ENCODE results near the gene VAC14. TPM values are rescaled to one million over a fixed set of nuclear protein-coding genes. Genes with fewer than 3 reads are reported as not detected.

Gene VAC14
- total RNA-seq, 2 experiments from 2014 or later = 23.0 to 23.6 TPM

DNA sequence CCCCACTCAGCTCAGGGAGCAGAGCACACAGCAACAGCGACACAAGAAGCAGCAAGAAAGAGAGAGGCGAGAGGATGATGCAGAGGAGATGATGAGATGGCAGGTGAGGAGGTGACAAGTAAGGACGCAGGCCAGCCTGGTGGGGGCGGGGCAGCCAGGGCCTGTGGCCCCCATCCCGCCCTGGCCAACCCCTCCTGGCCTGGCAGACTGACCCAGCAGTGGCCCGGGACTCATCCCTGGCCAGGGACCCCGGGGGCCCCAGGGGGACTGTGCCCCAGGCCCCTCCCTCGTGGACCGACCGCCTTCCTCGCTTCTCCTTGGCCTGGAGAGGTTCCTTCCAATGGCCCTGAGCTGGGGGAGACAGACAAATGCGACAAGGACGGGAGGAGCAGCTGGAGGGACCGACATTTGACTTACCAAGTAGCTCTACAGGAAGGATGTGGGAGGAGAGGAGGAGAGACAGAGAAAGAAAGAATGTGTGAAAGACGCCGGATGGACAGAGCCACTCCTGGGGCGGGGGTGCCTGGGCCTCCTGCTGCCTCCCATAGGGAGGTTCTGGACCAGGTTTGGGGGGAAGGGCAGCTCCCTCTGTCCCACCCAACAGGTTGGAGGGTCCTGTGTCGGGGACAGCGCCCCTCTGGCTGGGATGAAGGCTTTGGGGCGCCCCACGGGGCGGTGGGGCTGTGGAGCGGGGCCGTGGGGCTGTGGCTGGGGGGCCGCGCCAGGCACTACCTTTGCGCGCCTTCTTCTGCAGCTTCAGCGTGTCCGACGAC lies 121.9 kb downstream of the VAC14 start:
- Mint-ChIP-seq H3K4me1 (ENCODE audit: low read depth) (no peaks in the 10 kb centered on the region), H3K27me3 (no peaks in the 10 kb centered on the region), H3K27ac (no peak overlapping the region), H3K4me3 (no peak overlapping the region), H3K9me3 (no peaks in the 10 kb centered on the region), H3K36me3 (ENCODE audit: low read depth) (no peaks in the 10 kb centered on the region)
- TF ChIP-seq, protein P1, sequence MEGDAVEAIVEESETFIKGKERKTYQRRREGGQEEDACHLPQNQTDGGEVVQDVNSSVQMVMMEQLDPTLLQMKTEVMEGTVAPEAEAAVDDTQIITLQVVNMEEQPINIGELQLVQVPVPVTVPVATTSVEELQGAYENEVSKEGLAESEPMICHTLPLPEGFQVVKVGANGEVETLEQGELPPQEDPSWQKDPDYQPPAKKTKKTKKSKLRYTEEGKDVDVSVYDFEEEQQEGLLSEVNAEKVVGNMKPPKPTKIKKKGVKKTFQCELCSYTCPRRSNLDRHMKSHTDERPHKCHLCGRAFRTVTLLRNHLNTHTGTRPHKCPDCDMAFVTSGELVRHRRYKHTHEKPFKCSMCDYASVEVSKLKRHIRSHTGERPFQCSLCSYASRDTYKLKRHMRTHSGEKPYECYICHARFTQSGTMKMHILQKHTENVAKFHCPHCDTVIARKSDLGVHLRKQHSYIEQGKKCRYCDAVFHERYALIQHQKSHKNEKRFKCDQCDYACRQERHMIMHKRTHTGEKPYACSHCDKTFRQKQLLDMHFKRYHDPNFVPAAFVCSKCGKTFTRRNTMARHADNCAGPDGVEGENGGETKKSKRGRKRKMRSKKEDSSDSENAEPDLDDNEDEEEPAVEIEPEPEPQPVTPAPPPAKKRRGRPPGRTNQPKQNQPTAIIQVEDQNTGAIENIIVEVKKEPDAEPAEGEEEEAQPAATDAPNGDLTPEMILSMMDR (IDR thresholded peaks at IDR 0.05) = no peak
- Histone ChIP-seq H3K4me3 (ENCODE audit: low read length) (no peak overlapping the region), H3K4me1 (ENCODE audit: insufficient read depth, low read length) (no peaks in the 10 kb centered on the region), H3K27ac (ENCODE audit: low read depth in 1 of 2, low read length in 2 of 2) (no peak overlapping the region), H3K36me3 (ENCODE audit: insufficient read depth, low read length) (no peaks in the 10 kb centered on the region), H3K9me3 (ENCODE audit: control insufficient read depth in 1 of 2, insufficient read depth in 1 of 2, low read length in 2 of 2) (peaks cover 0 to 9% of the 10 kb centered on the region in 2 experiments), H3K27me3 (ENCODE audit: control insufficient read depth in 1 of 2, insufficient read depth in 2 of 2, low read length in 2 of 2) (peaks cover 8 to 20% of the 10 kb centered on the region in 2 experiments)
- CTCF ChIA-PET = no interaction called here
- intact Hi-C loops (cut with DNase I, micrococcal nuclease) = no loop called here
- ATAC-seq (ENCODE audit: poor library complexity) (no peak), DNase-seq (peak in 1 of 14 experiments; percentile 6)
- POLR2A ChIA-PET = interaction anchor here (1.5 kb wide), 1 partner anchor 92 kb away, joined by 3 read pairs; no protein-coding TSS in a partner anchor

- H3K9me3 Mint-ChIP-seq = no peaks in the 10 kb centered on the region
- intact Hi-C loops (cut with DNase I, micrococcal nuclease) = no loop called here
- CTCF ChIA-PET = no interaction called here
- H3K9me3 ChIP-seq (ENCODE audit: control insufficient read depth in 1 of 2, insufficient read depth in 1 of 2, low read length in 2 of 2) = peaks cover 0 to 9% of the 10 kb centered on the region in 2 experiments
- POLR2A ChIA-PET = interaction anchor here (1.5 kb wide), 1 partner anchor 93 kb away, joined by 3 read pairs; no protein-coding TSS in a partner anchor
- peak in 1 of 14 experiments; percentile 3 for DNase-seq
- H3K36me3 ChIP-seq (ENCODE audit: insufficient read depth, low read length) = no peaks in the 10 kb centered on the region
- H3K27ac ChIP-seq (ENCODE audit: low read depth in 1 of 2, low read length in 2 of 2) = no peak overlapping the region
- no peaks in the 10 kb centered on the region for H3K27me3 Mint-ChIP-seq
- no peak for ATAC-seq (ENCODE audit: poor library complexity)
- no peak overlapping the region for H3K27ac Mint-ChIP-seq
- no peak overlapping the region for H3K4me3 ChIP-seq (ENCODE audit: low read length)
- no peak overlapping the region for H3K4me3 Mint-ChIP-seq
- no peaks in the 10 kb centered on the region for H3K36me3 Mint-ChIP-seq (ENCODE audit: low read depth)
- no peaks in the 10 kb centered on the region for H3K4me1 ChIP-seq (ENCODE audit: insufficient read depth, low read length)
- H3K4me1 Mint-ChIP-seq (ENCODE audit: low read depth) = no peaks in the 10 kb centered on the region
- peaks cover 1 to 12% of the 10 kb centered on the region in 2 experiments for H3K27me3 ChIP-seq (ENCODE audit: control insufficient read depth in 1 of 2, insufficient read depth in 2 of 2, low read length in 2 of 2)
- TF ChIP-seq, protein P1 (IDR thresholded peaks at IDR 0.05) = no peak
Observed at GRCh38 chr16:70678121-70678897, 122.6 kb downstream of the VAC14 start.

GRCh38 chr16:70677499-70678120 lies 123.3 kb downstream of the VAC14 start:
- Histone ChIP-seq H3K27me3 (ENCODE audit: control insufficient read depth in 1 of 2, insufficient read depth in 2 of 2, low read length in 2 of 2) (peaks cover 0 to 5% of the 10 kb centered on the region in 2 experiments), H3K27ac (ENCODE audit: low read depth in 1 of 2, low read length in 2 of 2) (no peak overlapping the region), H3K4me1 (ENCODE audit: insufficient read depth, low read length) (no peaks in the 10 kb centered on the region), H3K36me3 (ENCODE audit: insufficient read depth, low read length) (no peaks in the 10 kb centered on the region), H3K9me3 (ENCODE audit: control insufficient read depth in 1 of 2, insufficient read depth in 1 of 2, low read length in 2 of 2) (peaks cover 0 to 9% of the 10 kb centered on the region in 2 experiments), H3K4me3 (ENCODE audit: low read length) (no peak overlapping the region)
- no peaks in the 10 kb centered on the region for H3K9me3 Mint-ChIP-seq
- ChIA-PET POLR2A (no interaction called here), CTCF (no interaction called here)
- TF ChIP-seq, protein P1 (IDR thresholded peaks at IDR 0.05) = no peak
- no peak overlapping the region for H3K4me3 Mint-ChIP-seq
- intact Hi-C loops (cut with DNase I, micrococcal nuclease) = no loop called here
- ATAC-seq (ENCODE audit: poor library complexity) (no peak), DNase-seq (no peak)
- no peaks in the 10 kb centered on the region for H3K27me3 Mint-ChIP-seq
- H3K27ac Mint-ChIP-seq = no peak overlapping the region
- H3K36me3 Mint-ChIP-seq (ENCODE audit: low read depth) = no peaks in the 10 kb centered on the region
- H3K4me1 Mint-ChIP-seq (ENCODE audit: low read depth) = no peaks in the 10 kb centered on the region

Measured in CD4-positive, alpha-beta T cell (primary cell).